H9 (cell line): Measurements from ENCODE around the gene DBNDD1. TPM values are rescaled to one million over a fixed set of nuclear protein-coding genes. Genes with fewer than 3 reads are reported as not detected.

ENCODE experiments used
- DNase-seq: peaks from one replicate; pipeline ENCODE4 v3.0.0-alpha.2; 2017
- H2AFZ ChIP-seq: one replicate; pipeline ENCODE4 v1.6.1; 2013; ENCODE audit warnings: mild to moderate bottlenecking, low read length, control low read depth, moderate library complexity
- H2AK5ac ChIP-seq: 2 replicates; pipeline ENCODE4 v1.6.1; 2013; ENCODE audit warnings: low read length, control low read depth, mixed read lengths; ENCODE audit not compliant: insufficient read length
- H2BK120ac ChIP-seq: one replicate; pipeline ENCODE4 v1.6.1; 2013; ENCODE audit warnings: low read depth, mild to moderate bottlenecking, low read length, control low read depth, inconsistent platforms; ENCODE audit not compliant: poor library complexity, severe bottlenecking
- H2BK12ac ChIP-seq: 2 replicates; pipeline ENCODE4 v1.6.1; 2013; ENCODE audit warnings: low read length, control low read depth, mixed read lengths, low read depth; ENCODE audit not compliant: insufficient read length
- H2BK15ac ChIP-seq: 2 replicates; pipeline ENCODE4 v1.6.1; 2013; ENCODE audit warnings: low read depth, low read length, control low read depth
- H2BK20ac ChIP-seq: one replicate; pipeline ENCODE4 v1.6.1; 2013; ENCODE audit warnings: low read depth, mild to moderate bottlenecking, low read length, control low read depth, inconsistent platforms; ENCODE audit not compliant: poor library complexity, severe bottlenecking
- H2BK5ac ChIP-seq: 2 replicates; pipeline ENCODE4 v1.6.1; 2013; ENCODE audit warnings: low read length, control low read depth, mixed read lengths; ENCODE audit not compliant: insufficient read length
- H3K14ac ChIP-seq: 2 replicates; pipeline ENCODE4 v1.6.1; 2013; ENCODE audit warnings: low read length, control low read depth; ENCODE audit not compliant: insufficient read depth
- H3K18ac ChIP-seq: 2 replicates; pipeline ENCODE4 v1.6.1; 2013; ENCODE audit warnings: low read depth, mild to moderate bottlenecking, mixed read lengths, low read length, control low read depth; ENCODE audit not compliant: insufficient read length
- H3K23ac ChIP-seq: 2 replicates; pipeline ENCODE4 v1.6.1; 2013; ENCODE audit warnings: low read length, control low read depth, mixed read lengths, low read depth; ENCODE audit not compliant: insufficient read length
- H3K23me2 ChIP-seq: 2 replicates; pipeline ENCODE4 v1.6.1; 2013; ENCODE audit warnings: low read depth, mild to moderate bottlenecking, mixed read lengths, low read length, control low read depth; ENCODE audit not compliant: insufficient read length, poor library complexity, severe bottlenecking
- H3K27ac ChIP-seq: 2 replicates; pipeline ENCODE4 v1.5.1; 2013; ENCODE audit warnings: low read length, control low read depth, mixed read lengths, low read depth; ENCODE audit not compliant: insufficient read length
- H3K27me3 ChIP-seq: 2 replicates; pipeline ENCODE4 v1.6.1; 2013; ENCODE audit warnings: low read length, control low read depth, inconsistent platforms; ENCODE audit not compliant: insufficient read depth
- H3K4ac ChIP-seq: 2 replicates; pipeline ENCODE4 v1.6.1; 2013; ENCODE audit warnings: low read depth, mild to moderate bottlenecking, control low read depth, inconsistent platforms, low read length, moderate library complexity
- H3K4me1 ChIP-seq: 2 replicates; pipeline ENCODE4 v1.6.1; 2013; ENCODE audit warnings: low read length, control low read depth, inconsistent platforms; ENCODE audit not compliant: insufficient read depth
- H3K4me2 ChIP-seq: 2 replicates; pipeline ENCODE4 v1.6.1; 2013; ENCODE audit warnings: low read length, control low read depth, mixed read lengths; ENCODE audit not compliant: insufficient read length, insufficient read depth
- H3K56ac ChIP-seq: 2 replicates; pipeline ENCODE4 v1.6.1; 2013; ENCODE audit warnings: low read depth, mild to moderate bottlenecking, mixed read lengths, low read length, control low read depth; ENCODE audit not compliant: insufficient read length
- H3K79me1 ChIP-seq: 2 replicates; pipeline ENCODE4 v1.6.1; 2013; ENCODE audit warnings: low read depth, mild to moderate bottlenecking, moderate library complexity, low read length, control low read depth, inconsistent platforms; ENCODE audit not compliant: insufficient read depth, poor library complexity, severe bottlenecking
- H3K79me2 ChIP-seq: 2 replicates; pipeline ENCODE4 v1.6.1; 2013; ENCODE audit warnings: low read length, control low read depth, inconsistent platforms; ENCODE audit not compliant: insufficient read depth
- H3K9ac ChIP-seq: 2 replicates; pipeline ENCODE4 v1.6.1; 2013; ENCODE audit warnings: low read length, control low read depth, mixed read lengths; ENCODE audit not compliant: insufficient read length; ENCODE audit errors: extremely low read depth
- H3K9me3 ChIP-seq: one replicate; pipeline ENCODE4 v1.6.1; 2013; ENCODE audit warnings: low read depth, low read length, inconsistent platforms; ENCODE audit not compliant: control insufficient read depth
- H3T11ph ChIP-seq: one replicate; pipeline ENCODE4 v1.6.1; 2013; ENCODE audit warnings: mild to moderate bottlenecking, low read length, control low read depth, inconsistent platforms
- H4K20me1 ChIP-seq: one replicate; pipeline ENCODE4 v1.6.1; 2013; ENCODE audit not compliant: control insufficient read depth, insufficient read length, insufficient read depth
- H4K5ac ChIP-seq: 2 replicates; pipeline ENCODE4 v1.6.1; 2013; ENCODE audit warnings: low read depth, mild to moderate bottlenecking, mixed read lengths, low read length, control low read depth; ENCODE audit not compliant: insufficient read length
- H4K8ac ChIP-seq: replicated peaks from 2 replicates; pipeline ENCODE4 v1.6.1; 2013; ENCODE audit warnings: low read length, control low read depth, mixed read lengths, low read depth; ENCODE audit not compliant: insufficient read length
- H4K91ac ChIP-seq: 2 replicates; pipeline ENCODE4 v1.6.1; 2013; ENCODE audit warnings: low read depth, mild to moderate bottlenecking, moderate library complexity, mixed read lengths, low read length, control low read depth; ENCODE audit not compliant: insufficient read length
- H3K27ac Mint-ChIP-seq, 3 experiments: 2 replicates in 2 of 3; 3 replicates in 1 of 3; pipeline ENCODE4 v1.8.0; 2020 to 2021; ENCODE audit warnings: mixed read lengths in 3 of 3, mild to moderate bottlenecking in 1 of 3, moderate library complexity in 1 of 3
- H3K27me3 Mint-ChIP-seq: 2 replicates; pipeline ENCODE4 v1.8.0; 2021; ENCODE audit warnings: low read depth, mild to moderate bottlenecking, moderate library complexity, mixed read lengths
- H3K36me3 Mint-ChIP-seq, 3 experiments: 2 replicates in 2 of 3; 3 replicates in 1 of 3; pipeline ENCODE4 v1.8.0; 2020 to 2021; ENCODE audit warnings: low read depth in 3 of 3, mixed read lengths in 3 of 3; ENCODE audit not compliant: insufficient read depth in 1 of 3
- H3K4me1 Mint-ChIP-seq, 2 experiments: 2 replicates each; pipeline ENCODE4 v1.8.0; 2020; ENCODE audit warnings: mixed read lengths in 2 of 2
- H3K4me3 Mint-ChIP-seq, 2 experiments: 2 replicates in 1 of 2; 3 replicates in 1 of 2; pipeline ENCODE4 v1.8.0; 2020 to 2021; ENCODE audit warnings: mild to moderate bottlenecking in 2 of 2, mixed read lengths in 2 of 2, moderate library complexity in 1 of 2
- H3K9me3 Mint-ChIP-seq, 2 experiments: 2 replicates in 1 of 2; 3 replicates in 1 of 2; pipeline ENCODE4 v1.8.0; 2020; ENCODE audit warnings: mild to moderate bottlenecking in 2 of 2, mixed read lengths in 2 of 2, moderate library complexity in 1 of 2
- WGBS: extraction: QIAGEN DNeasy Blood & Tissue Kit; methylation state at CpG from one replicate; pipeline ENCODE4 v1.1.7; 2013; ENCODE audit warnings: missing lambda C conversion rate, low lambda C conversion rate, mixed read lengths; ENCODE audit not compliant: insufficient read length; ENCODE audit errors: extremely low coverage; 5-methylcytosine and 5-hydroxymethylcytosine counted together
- total RNA-seq: library from RNA; stranded (reverse); gene quantifications from 2 replicates; pipeline ENCODE4 v1.2.1, GENCODE V29; 2021
- TF ChIP-seq, protein P1 (sequence below): fragments of 200-600 bp; sonication (generic); conservative IDR thresholded peaks from 3 replicates; pipeline ENCODE4 v1.8.0; 2021; ENCODE audit warnings: antibody characterized with exemption, mild to moderate bottlenecking

Gene DBNDD1
- total RNA-seq, 1 experiment from 2014 or later: 87.3 TPM

DNA sequence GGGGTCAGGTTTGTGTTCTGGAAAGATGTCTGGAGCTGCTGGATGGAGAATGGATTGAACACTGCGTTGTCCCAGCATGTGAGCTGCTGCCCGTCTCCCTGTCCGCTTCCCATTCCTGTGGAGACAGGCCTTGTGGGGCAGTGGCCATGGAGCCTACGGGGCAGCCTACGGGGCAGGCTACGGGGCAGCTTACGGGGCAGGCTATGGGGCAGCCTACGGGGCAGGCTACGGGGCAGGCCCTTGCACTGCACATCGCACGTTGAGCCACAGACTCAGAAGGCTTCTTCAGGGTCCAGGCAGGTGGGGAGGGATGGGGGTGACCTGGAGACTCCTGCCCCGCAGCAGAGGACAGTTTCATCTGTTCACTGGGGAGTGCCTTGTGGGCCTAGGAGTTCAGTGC is 9.7 kb upstream of the DBNDD1 start:
- Histone ChIP-seq H2BK12ac (no peak overlapping the region), H3K4me1 (no peaks in the 10 kb centered on the region), H4K20me1 (no peaks in the 10 kb centered on the region), H3K4me2 (no peak overlapping the region), H3K27me3 (no peaks in the 10 kb centered on the region), H3K23me2 (no peaks in the 10 kb centered on the region), H2AK5ac (no peak overlapping the region), H2BK5ac (no peak overlapping the region), H3K23ac (no peak overlapping the region), H2AFZ (no peak overlapping the region), H3K27ac (no peak overlapping the region), H3K79me2 (no peaks in the 10 kb centered on the region), H2BK120ac (no peak overlapping the region), H2BK20ac (no peak overlapping the region), H3K9ac (no peak overlapping the region), H3T11ph (no peak overlapping the region), H4K91ac (no peak overlapping the region), H3K18ac (no peak overlapping the region), H3K9me3 (no peaks in the 10 kb centered on the region), H4K8ac (no peak overlapping the region), H3K14ac (no peak overlapping the region; the same call in 1 of the 2 replicates), H3K56ac (no peak overlapping the region), H4K5ac (no peak overlapping the region), H2BK15ac (no peak overlapping the region), H3K79me1 (no peaks in the 10 kb centered on the region), H3K4ac (no peak overlapping the region)
- Mint-ChIP-seq H3K27me3 (no peaks in the 10 kb centered on the region), H3K27ac (no peak overlapping the region; a peak in 1 of 7 replicates), H3K4me3 (no peak overlapping the region), H3K4me1 (peaks cover 15 to 18% of the 10 kb centered on the region in 2 experiments), H3K9me3 (no peaks in the 10 kb centered on the region), H3K36me3 (peaks cover 13 to 31% (median 24%) of the 10 kb centered on the region in 3 experiments; a peak in 6 of 7 replicates)
- DNase-seq: no peak
- WGBS: no CpG with 5 or more reads among the region's 12 CpGs
- TF ChIP-seq, protein P1, sequence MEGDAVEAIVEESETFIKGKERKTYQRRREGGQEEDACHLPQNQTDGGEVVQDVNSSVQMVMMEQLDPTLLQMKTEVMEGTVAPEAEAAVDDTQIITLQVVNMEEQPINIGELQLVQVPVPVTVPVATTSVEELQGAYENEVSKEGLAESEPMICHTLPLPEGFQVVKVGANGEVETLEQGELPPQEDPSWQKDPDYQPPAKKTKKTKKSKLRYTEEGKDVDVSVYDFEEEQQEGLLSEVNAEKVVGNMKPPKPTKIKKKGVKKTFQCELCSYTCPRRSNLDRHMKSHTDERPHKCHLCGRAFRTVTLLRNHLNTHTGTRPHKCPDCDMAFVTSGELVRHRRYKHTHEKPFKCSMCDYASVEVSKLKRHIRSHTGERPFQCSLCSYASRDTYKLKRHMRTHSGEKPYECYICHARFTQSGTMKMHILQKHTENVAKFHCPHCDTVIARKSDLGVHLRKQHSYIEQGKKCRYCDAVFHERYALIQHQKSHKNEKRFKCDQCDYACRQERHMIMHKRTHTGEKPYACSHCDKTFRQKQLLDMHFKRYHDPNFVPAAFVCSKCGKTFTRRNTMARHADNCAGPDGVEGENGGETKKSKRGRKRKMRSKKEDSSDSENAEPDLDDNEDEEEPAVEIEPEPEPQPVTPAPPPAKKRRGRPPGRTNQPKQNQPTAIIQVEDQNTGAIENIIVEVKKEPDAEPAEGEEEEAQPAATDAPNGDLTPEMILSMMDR: no peak
